ENCODE data around the gene REC8.

Gene REC8

GRCh38 chr14:24171422-24172260 is at the start of gene REC8:
Gene REC8, plus strand, starts transcription at chr14:24172080. Its CDS starts 473 bp downstream, at chr14:24172553.
- Mint-ChIP-seq H3K4me1 (peaks cover 22% of the 10 kb centered on the region), H3K9me3 (no peaks in the 10 kb centered on the region), H3K4me3 (peak within 1 kb of the TSS; percentile 93), H3K27me3 (no peaks in the 10 kb centered on the region), H3K36me3 (peaks cover 16% of the 10 kb centered on the region), H3K27ac (peak within 1 kb of the TSS; percentile 84)
- peak; percentile 90 for ATAC-seq (ENCODE audit: low read depth)
- peak; percentile 56 to 74 for DNase-seq (ENCODE audit: low spot score in 2 of 2)

GRCh38 chr14:24122416-24122815 is 49.5 kb upstream of the REC8 start:
- peaks cover 19% of the 10 kb centered on the region for H3K36me3 Mint-ChIP-seq

GRCh38 chr14:24122898-24123297 is 49.0 kb upstream of the REC8 start:
- Mint-ChIP-seq H3K4me1 (peaks cover 29% of the 10 kb centered on the region), H3K4me3 (peak overlapping the region; percentile 17), H3K9me3 (no peaks in the 10 kb centered on the region), H3K27me3 (no peaks in the 10 kb centered on the region), H3K36me3 (peaks cover 19% of the 10 kb centered on the region), H3K27ac (peak overlapping the region; percentile 98)
- ATAC-seq (ENCODE audit: low read depth) (no peak), DNase-seq (ENCODE audit: low spot score in 2 of 2) (no peak)

More at GRCh38 chr14:24122416-24122815, 49.5 kb upstream of the REC8 start:
- no peaks in the 10 kb centered on the region for H3K27me3 Mint-ChIP-seq
- no peak overlapping the region for H3K4me3 Mint-ChIP-seq
- peak overlapping the region; percentile 98 for H3K27ac Mint-ChIP-seq
- peak; percentile 66 for ATAC-seq (ENCODE audit: low read depth)
- peaks cover 28% of the 10 kb centered on the region for H3K4me1 Mint-ChIP-seq
- no peak for DNase-seq (ENCODE audit: low spot score in 2 of 2)
- H3K9me3 Mint-ChIP-seq = no peaks in the 10 kb centered on the region

- no peaks in the 10 kb centered on the region for H3K27me3 Mint-ChIP-seq
- ATAC-seq (ENCODE audit: low read depth) = peak; percentile 83
- peaks cover 27% of the 10 kb centered on the region for H3K4me1 Mint-ChIP-seq
- peak overlapping the region; percentile 49 for H3K4me3 Mint-ChIP-seq
- peaks cover 15% of the 10 kb centered on the region for H3K36me3 Mint-ChIP-seq
- peak overlapping the region; percentile 98 for H3K27ac Mint-ChIP-seq
- DNase-seq (ENCODE audit: low spot score in 2 of 2) = peak in 1 of 2 donors; percentile 22
- H3K9me3 Mint-ChIP-seq = no peaks in the 10 kb centered on the region
Observed at GRCh38 chr14:24123424-24124417, 48.2 kb upstream of the REC8 start.

- peaks cover 30% of the 10 kb centered on the region for H3K4me1 Mint-ChIP-seq
- H3K27me3 Mint-ChIP-seq = no peaks in the 10 kb centered on the region
- H3K4me3 Mint-ChIP-seq = no peak overlapping the region
- no peaks in the 10 kb centered on the region for H3K9me3 Mint-ChIP-seq
- ATAC-seq (ENCODE audit: low read depth) = no peak
- H3K27ac Mint-ChIP-seq = no peak overlapping the region
- H3K36me3 Mint-ChIP-seq = peaks cover 9% of the 10 kb centered on the region
- DNase-seq (ENCODE audit: low spot score in 2 of 2) = no peak
Observed at GRCh38 chr14:24126939-24127338, 44.9 kb upstream of the REC8 start.

GRCh38 chr14:24127673-24128072 is 44.2 kb upstream of the REC8 start:
- H3K4me3 Mint-ChIP-seq = no peak overlapping the region
- ATAC-seq (ENCODE audit: low read depth) = no peak

GRCh38 chr14:24129410-24129998 is 42.4 kb upstream of the REC8 start:
- ATAC-seq (ENCODE audit: low read depth) (no peak), DNase-seq (ENCODE audit: low spot score in 2 of 2) (no peak)
- Mint-ChIP-seq H3K4me3 (no peak overlapping the region), H3K36me3 (peaks cover 7% of the 10 kb centered on the region), H3K27me3 (no peaks in the 10 kb centered on the region), H3K27ac (no peak overlapping the region), H3K4me1 (peaks cover 21% of the 10 kb centered on the region), H3K9me3 (no peaks in the 10 kb centered on the region)

More at GRCh38 chr14:24127673-24128072, 44.2 kb upstream of the REC8 start:
- H3K27ac Mint-ChIP-seq = no peak overlapping the region
- no peaks in the 10 kb centered on the region for H3K9me3 Mint-ChIP-seq
- no peak for DNase-seq (ENCODE audit: low spot score in 2 of 2)
- peaks cover 7% of the 10 kb centered on the region for H3K36me3 Mint-ChIP-seq
- H3K4me1 Mint-ChIP-seq = peaks cover 33% of the 10 kb centered on the region
- no peaks in the 10 kb centered on the region for H3K27me3 Mint-ChIP-seq

GRCh38 chr14:24130380-24130716 is 41.5 kb upstream of the REC8 start, which contains the start of gene FITM1:
Gene FITM1, plus strand, starts transcription at chr14:24130659. Its CDS starts 905 bp downstream, at chr14:24131564.
- no peak for DNase-seq (ENCODE audit: low spot score in 2 of 2)
- no peak within 1 kb of the TSS for H3K27ac Mint-ChIP-seq
- peaks cover 7% of the 10 kb centered on the region for H3K36me3 Mint-ChIP-seq
- no peak for ATAC-seq (ENCODE audit: low read depth)
- H3K4me1 Mint-ChIP-seq = peaks cover 23% of the 10 kb centered on the region
- H3K27me3 Mint-ChIP-seq = no peaks in the 10 kb centered on the region
- H3K4me3 Mint-ChIP-seq = no peak within 1 kb of the TSS
- H3K9me3 Mint-ChIP-seq = no peaks in the 10 kb centered on the region

- ATAC-seq (ENCODE audit: low read depth) = no peak
- Mint-ChIP-seq H3K27ac (no peak overlapping the region), H3K27me3 (no peaks in the 10 kb centered on the region), H3K4me1 (peaks cover 26% of the 10 kb centered on the region), H3K4me3 (no peak overlapping the region), H3K9me3 (no peaks in the 10 kb centered on the region), H3K36me3 (peaks cover 7% of the 10 kb centered on the region)
- DNase-seq (ENCODE audit: low spot score in 2 of 2) = no peak
Observed at GRCh38 chr14:24130717-24131548, 40.9 kb upstream of the REC8 start.

GRCh38 chr14:24131549-24131966 is 40.3 kb upstream of the REC8 start:
- Mint-ChIP-seq H3K27me3 (no peaks in the 10 kb centered on the region), H3K36me3 (peaks cover 7% of the 10 kb centered on the region), H3K9me3 (no peaks in the 10 kb centered on the region), H3K4me1 (peaks cover 27% of the 10 kb centered on the region), H3K27ac (peak overlapping the region; percentile 47), H3K4me3 (no peak overlapping the region)
- ATAC-seq (ENCODE audit: low read depth) (no peak), DNase-seq (ENCODE audit: low spot score in 2 of 2) (no peak)

GRCh38 chr14:24132061-24132685 is 39.7 kb upstream of the REC8 start:
- H3K9me3 Mint-ChIP-seq = no peaks in the 10 kb centered on the region
- H3K36me3 Mint-ChIP-seq = peaks cover 10% of the 10 kb centered on the region
- no peaks in the 10 kb centered on the region for H3K27me3 Mint-ChIP-seq
- H3K4me1 Mint-ChIP-seq = peaks cover 33% of the 10 kb centered on the region
- DNase-seq (ENCODE audit: low spot score in 2 of 2) (no peak), ATAC-seq (ENCODE audit: low read depth) (no peak)
- H3K27ac Mint-ChIP-seq = peak overlapping the region; percentile 47
- no peak overlapping the region for H3K4me3 Mint-ChIP-seq

GRCh38 chr14:24132976-24133375 is 38.9 kb upstream of the REC8 start:
- H3K4me1 Mint-ChIP-seq = peaks cover 30% of the 10 kb centered on the region
- H3K36me3 Mint-ChIP-seq = peaks cover 11% of the 10 kb centered on the region
- ATAC-seq (ENCODE audit: low read depth) (no peak), DNase-seq (ENCODE audit: low spot score in 2 of 2) (no peak)
- peak overlapping the region; percentile 29 for H3K27ac Mint-ChIP-seq
- H3K4me3 Mint-ChIP-seq = peak overlapping the region; percentile 6
- no peaks in the 10 kb centered on the region for H3K27me3 Mint-ChIP-seq
- H3K9me3 Mint-ChIP-seq = no peaks in the 10 kb centered on the region

- DNase-seq (ENCODE audit: low spot score in 2 of 2) (no peak), ATAC-seq (ENCODE audit: low read depth) (no peak)
- Mint-ChIP-seq H3K4me1 (peaks cover 34% of the 10 kb centered on the region), H3K9me3 (no peaks in the 10 kb centered on the region), H3K27ac (no peak overlapping the region), H3K36me3 (peaks cover 15% of the 10 kb centered on the region), H3K4me3 (no peak overlapping the region), H3K27me3 (no peaks in the 10 kb centered on the region)
Observed at GRCh38 chr14:24133735-24134134, 38.1 kb upstream of the REC8 start.

Measured in memory B cell (primary cell).